H1 (cell line): ENCODE results near the gene PIGL. TPM values are rescaled to one million over a fixed set of nuclear protein-coding genes. Genes with fewer than 3 reads are reported as not detected.
A peak's percentile ranks its signal among the peaks of the same experiment; 100 is the strongest.

Source experiments
- CTCF ChIA-PET: fragments of 300-600 bp; sonication (Branson Sonifier 250); formaldehyde crosslinking; loops from one replicate; lab custom pipeline; 2021; ENCODE audit not compliant: partially characterized antibody; lab: Charles Lee
- POLR2A ChIA-PET: fragments of 300-600 bp; sonication (Branson Sonifier 250); formaldehyde crosslinking; loops from one replicate; lab custom pipeline; 2021; ENCODE audit warnings: inconsistent platforms; ENCODE audit not compliant: partially characterized antibody; lab: Charles Lee
- DNase-seq, 2 experiments: peaks; one replicate each; pipeline versions ENCODE4 v3.0.0 to v3.0.0-alpha.2; 2010 to 2022; ENCODE audit warnings: low spot score in 2 of 2, low read depth in 1 of 2, mixed read lengths in 1 of 2
- FAIRE-seq: peaks from 2 replicates; lab custom pipeline; 2011; peaks lifted over from hg19 to GRCh38; lab: Jason Lieb, UNC
- H2AFZ ChIP-seq: 2 replicates; pipeline ENCODE4 v1.8.1; 2012; ENCODE audit warnings: low read length, inconsistent platforms
- H2AK5ac ChIP-seq: 2 replicates; pipeline ENCODE4 v1.6.1; 2013; ENCODE audit warnings: low read depth, low read length
- H2BK120ac ChIP-seq: replicated peaks from 2 replicates; pipeline ENCODE3; 2013; ENCODE audit warnings: low read depth, low read length, inconsistent platforms
- H2BK12ac ChIP-seq: 2 replicates; pipeline ENCODE4 v1.6.1; 2013; ENCODE audit warnings: low read depth, low read length
- H2BK15ac ChIP-seq: 2 replicates; pipeline ENCODE4 v1.6.1; 2013; ENCODE audit warnings: low read length
- H2BK20ac ChIP-seq: 2 replicates; pipeline ENCODE4 v1.6.1; 2013; ENCODE audit warnings: low read length
- H2BK5ac ChIP-seq: 2 replicates; pipeline ENCODE4 v1.6.1; 2013; ENCODE audit warnings: low read depth, low read length
- H3K14ac ChIP-seq: 2 replicates; pipeline ENCODE4 v1.6.1; 2013; ENCODE audit warnings: inconsistent platforms; ENCODE audit not compliant: insufficient read length
- H3K18ac ChIP-seq: 2 replicates; pipeline ENCODE4 v1.6.1; 2013; ENCODE audit warnings: low read length; ENCODE audit errors: extremely low read depth
- H3K23ac ChIP-seq: 2 replicates; pipeline ENCODE4 v1.6.1; 2013; ENCODE audit warnings: inconsistent platforms; ENCODE audit not compliant: insufficient read length
- H3K23me2 ChIP-seq: 2 replicates; pipeline ENCODE4 v1.6.1; 2013; ENCODE audit warnings: low read depth, low read length
- H3K27ac ChIP-seq: 2 replicates; pipeline ENCODE4 v1.6.1; 2011; ENCODE audit warnings: low read depth, low read length, inconsistent platforms
- H3K27me3 ChIP-seq, 4 experiments: replicated peaks in 1 of 4; 1 replicate in 1 of 4; 2 replicates in 3 of 4; pipeline versions ENCODE4 v1.6.1 to v1.8.1; 2011 to 2013; ENCODE audit warnings: low read length in 3 of 4, mild to moderate bottlenecking in 3 of 4, inconsistent platforms in 2 of 4, mixed read lengths in 2 of 4, moderate library complexity in 1 of 4; ENCODE audit not compliant: control insufficient read depth in 3 of 4, insufficient read depth in 3 of 4; ENCODE audit errors: extremely low read depth in 1 of 4
- H3K36me3 ChIP-seq, 4 experiments: 2 replicates each; pipeline versions ENCODE4 v1.6.1 to v1.8.1; 2011 to 2013; ENCODE audit warnings: mild to moderate bottlenecking in 4 of 4, low read length in 3 of 4, moderate library complexity in 2 of 4, control low read depth in 1 of 4, inconsistent platforms in 1 of 4; ENCODE audit not compliant: insufficient read depth in 4 of 4, control insufficient read depth in 2 of 4
- H3K4ac ChIP-seq: replicated peaks from 2 replicates; pipeline ENCODE3; 2013; ENCODE audit warnings: low read length, low read depth, mixed read lengths, inconsistent platforms; ENCODE audit not compliant: insufficient read length
- H3K4me1 ChIP-seq, 4 experiments: replicated peaks in 1 of 4; 1 replicate in 1 of 4; 2 replicates in 3 of 4; pipeline versions ENCODE4 v1.6.1 to v1.8.1; 2011 to 2013; ENCODE audit warnings: low read length in 3 of 4, inconsistent platforms in 2 of 4, mixed read lengths in 1 of 4; ENCODE audit not compliant: insufficient read depth in 4 of 4, control insufficient read depth in 3 of 4
- H3K4me2 ChIP-seq, 2 experiments: 2 replicates each; pipeline versions ENCODE4 v1.6.1 to v1.8.1; 2011 to 2013; ENCODE audit warnings: low read depth in 2 of 2, low read length in 2 of 2, control low read depth in 1 of 2, inconsistent platforms in 1 of 2, mild to moderate bottlenecking in 1 of 2; ENCODE audit not compliant: insufficient read depth in 1 of 2
- H3K4me3 ChIP-seq, 4 experiments: fragments of 200-600, 300-600 bp in 1 of 4; sonication (generic), shearing (Covaris generic), sonication (Bioruptor Twin) in 1 of 4; 2 replicates each; pipeline versions ENCODE4 v1.5.1 to v1.8.1; 2011 to 2016; ENCODE audit warnings: low read length in 4 of 4, low read depth in 3 of 4, control low read depth in 2 of 4, inconsistent platforms in 2 of 4, mild to moderate bottlenecking in 2 of 4, mixed read lengths in 1 of 4, moderate library complexity in 1 of 4; ENCODE audit not compliant: insufficient read depth in 2 of 4; ENCODE audit errors: extremely low read depth in 1 of 4
- H3K56ac ChIP-seq: replicated peaks from 2 replicates; pipeline ENCODE3; 2013; ENCODE audit warnings: low read depth, mild to moderate bottlenecking, mixed read lengths, low read length, inconsistent platforms; ENCODE audit not compliant: insufficient read length
- H3K79me1 ChIP-seq: 2 replicates; pipeline ENCODE4 v1.6.1; 2013; ENCODE audit warnings: low read depth, low read length, control low read depth
- H3K79me2 ChIP-seq, 2 experiments: 2 replicates each; pipeline versions ENCODE4 v1.6.1 to v1.8.1; 2012 to 2013; ENCODE audit warnings: low read length in 2 of 2, mild to moderate bottlenecking in 2 of 2, inconsistent platforms in 1 of 2; ENCODE audit not compliant: insufficient read depth in 2 of 2, control insufficient read depth in 1 of 2
- H3K9ac ChIP-seq, 4 experiments: replicated peaks in 1 of 4; 1 replicate in 1 of 4; 2 replicates in 3 of 4; pipeline versions ENCODE4 v1.6.1 to v1.8.1; 2011 to 2013; ENCODE audit warnings: low read depth in 3 of 4, low read length in 3 of 4, control low read depth in 2 of 4, mild to moderate bottlenecking in 2 of 4, moderate library complexity in 2 of 4, inconsistent platforms in 1 of 4; ENCODE audit errors: extremely low read depth in 1 of 4
- H3K9me3 ChIP-seq, 2 experiments: 2 replicates each; pipeline versions ENCODE4 v1.6.1 to v1.8.1; 2012 to 2013; ENCODE audit warnings: mild to moderate bottlenecking in 2 of 2, moderate library complexity in 2 of 2, control low read depth in 1 of 2, inconsistent platforms in 1 of 2, low read depth in 1 of 2, low read length in 1 of 2, mixed read lengths in 1 of 2; ENCODE audit not compliant: insufficient read depth in 2 of 2
- H4K20me1 ChIP-seq, 2 experiments: replicated peaks in 1 of 2; 2 replicates each; pipeline versions ENCODE3 to v1.8.1; 2011 to 2013; ENCODE audit warnings: inconsistent platforms in 2 of 2, low read length in 2 of 2, mild to moderate bottlenecking in 1 of 2; ENCODE audit not compliant: insufficient read depth in 2 of 2, control insufficient read depth in 1 of 2
- H4K5ac ChIP-seq: 2 replicates; pipeline ENCODE4 v1.6.1; 2013; ENCODE audit warnings: low read length, low read depth, mixed read lengths, inconsistent platforms; ENCODE audit not compliant: insufficient read length
- H4K8ac ChIP-seq: 2 replicates; pipeline ENCODE4 v1.8.0; 2013; ENCODE audit warnings: mild to moderate bottlenecking, moderate library complexity, low read length, inconsistent platforms; ENCODE audit not compliant: insufficient read depth; ENCODE audit errors: extremely low read depth
- H4K91ac ChIP-seq: replicated peaks from 2 replicates; pipeline ENCODE3; 2013; ENCODE audit warnings: low read length, mixed read lengths, inconsistent platforms; ENCODE audit not compliant: insufficient read length
- EP300 ChIP-seq, 2 experiments: IDR thresholded peaks; 1 replicate in 1 of 2; 2 replicates in 1 of 2; pipeline ENCODE4 v1.6.1; 2011 to 2012; ENCODE audit warnings: low read depth in 2 of 2, low read length in 2 of 2, mild to moderate bottlenecking in 2 of 2, borderline replicate concordance in 1 of 2, inconsistent platforms in 1 of 2, moderate library complexity in 1 of 2
- HDAC2 ChIP-seq, 2 experiments: fragments of 300-600 bp in 1 of 2; sonication (generic) in 1 of 2; IDR thresholded peaks; 2 replicates each; pipeline ENCODE4 v1.6.1; 2011 to 2012; ENCODE audit warnings: low read depth in 2 of 2, low read length in 2 of 2, mild to moderate bottlenecking in 2 of 2, moderate library complexity in 2 of 2, borderline replicate concordance in 1 of 2, inconsistent platforms in 1 of 2
- SIX5 ChIP-seq: IDR thresholded peaks from 2 replicates; pipeline ENCODE4 v1.6.1; 2011; ENCODE audit warnings: mild to moderate bottlenecking, low read depth, low read length
- SP1 ChIP-seq: IDR thresholded peaks from 2 replicates; pipeline ENCODE4 v1.6.1; 2011; ENCODE audit warnings: low read depth, low read length
- SUZ12 ChIP-seq: fragments of 200-600 bp; sonication (generic); IDR thresholded peaks from 2 replicates; pipeline ENCODE4 v1.6.1; 2012; ENCODE audit warnings: mild to moderate bottlenecking, inconsistent platforms, low read length, moderate library complexity, mixed read lengths
- TAF1 ChIP-seq: IDR thresholded peaks from 2 replicates; pipeline ENCODE4 v1.6.1; 2011; ENCODE audit warnings: mild to moderate bottlenecking, low read depth, low read length
- WGBS, 2 experiments: shearing (Covaris generic) in 1 of 2; methylation state at CpG; one replicate each; pipeline versions ENCODE4 v1.1.6 to v1.1.7; 2013 to 2015; ENCODE audit warnings: low lambda C conversion rate in 2 of 2, mixed read lengths in 2 of 2, inconsistent platforms in 1 of 2, low coverage in 1 of 2, missing lambda C conversion rate in 1 of 2; ENCODE audit not compliant: insufficient replicate concordance in 2 of 2, insufficient coverage in 1 of 2, insufficient read length in 1 of 2; ENCODE audit errors: extremely low coverage in 1 of 2, missing lambda C conversion rate in 1 of 2; 5-methylcytosine and 5-hydroxymethylcytosine counted together
- polyA plus RNA-seq, 7 experiments: library from polyadenylated mRNA; depleted of rRNA in 3 of 7; stranded (reverse) in 5 of 7; unstranded in 2 of 7; fragments of >200 nt in 5 of 7; fragments of 200-250 nt in 2 of 7; gene quantifications; 1 replicate in 5 of 7; 2 replicates in 1 of 7; 4 replicates in 1 of 7; pipeline versions ENCODE4 v1.2.1 to v1.2.3, GENCODE V29; 2011 to 2013; ENCODE audit warnings: missing spikeins in 2 of 7, mixed read lengths in 2 of 7
- total RNA-seq: library from RNA; stranded (reverse); fragmentation: NEBNext Ultra II Directional; extraction: Animal tissue kit (Norgen Biotek cat#: 25700); gene quantifications from 2 replicates; pipeline ENCODE4 v1.2.1, GENCODE V29; 2021
- TF ChIP-seq, protein P1 (sequence below), 3 experiments: IDR thresholded peaks; 1 replicate in 2 of 3; 2 replicates in 1 of 3; pipeline versions ENCODE4 v1.5.1 to v1.6.1; 2011; ENCODE audit warnings: low read length in 3 of 3, mild to moderate bottlenecking in 3 of 3, inconsistent platforms in 2 of 3, low read depth in 1 of 3, moderate library complexity in 1 of 3; ENCODE audit not compliant: insufficient read depth in 1 of 3; ENCODE audit errors: control extremely low read depth in 1 of 3

Gene PIGL
- total and polyA plus RNA-seq, 2 of the 8 experiments (the other 6 are each of a cell fraction or from before 2014, with no cell fraction given): 28.4 to 30.8 TPM

- no peak overlapping the region for H4K5ac ChIP-seq
- no peak overlapping the region for H3K56ac ChIP-seq
- no peak overlapping the region for H2BK20ac ChIP-seq
- H3K14ac ChIP-seq: no peak overlapping the region
- no peaks in the 10 kb centered on the region for H3K23me2 ChIP-seq
- H3K23ac ChIP-seq: no peak overlapping the region
- no peak overlapping the region for H4K91ac ChIP-seq
- H3K4me3 ChIP-seq: no peak overlapping the region
- 81% methylated on average over 1 of the region's 1 CpG; no CpG with 5 or more reads in 1 of the 2 experiments for WGBS, 2 experiments
- no peak overlapping the region for H2AFZ ChIP-seq
- no peak overlapping the region for H2BK5ac ChIP-seq
- peaks cover 0 to 9% (median 1%) of the 10 kb centered on the region in 4 experiments; a peak in 5 of 8 replicates for H3K36me3 ChIP-seq
- H3K79me2 ChIP-seq: no peaks in the 10 kb centered on the region
- no peak overlapping the region for H4K8ac ChIP-seq
- no peaks in the 10 kb centered on the region for H3K79me1 ChIP-seq
- H2BK15ac ChIP-seq: no peak overlapping the region
- no peaks in the 10 kb centered on the region; a peak in 1 of 7 replicates for H3K4me1 ChIP-seq
- FAIRE-seq (no peak), DNase-seq (no peak)
- no peaks in the 10 kb centered on the region for H4K20me1 ChIP-seq
- no peak overlapping the region for H3K9ac ChIP-seq
- H3K9me3 ChIP-seq: no peaks in the 10 kb centered on the region
- no peaks in the 10 kb centered on the region for H3K27me3 ChIP-seq
- H2BK12ac ChIP-seq: no peak overlapping the region
- CTCF ChIA-PET: no interaction called here
- H2AK5ac ChIP-seq: no peak overlapping the region
- no peak overlapping the region for H3K27ac ChIP-seq
- no peak overlapping the region for H3K4me2 ChIP-seq
- TF ChIP-seq, protein P1, sequence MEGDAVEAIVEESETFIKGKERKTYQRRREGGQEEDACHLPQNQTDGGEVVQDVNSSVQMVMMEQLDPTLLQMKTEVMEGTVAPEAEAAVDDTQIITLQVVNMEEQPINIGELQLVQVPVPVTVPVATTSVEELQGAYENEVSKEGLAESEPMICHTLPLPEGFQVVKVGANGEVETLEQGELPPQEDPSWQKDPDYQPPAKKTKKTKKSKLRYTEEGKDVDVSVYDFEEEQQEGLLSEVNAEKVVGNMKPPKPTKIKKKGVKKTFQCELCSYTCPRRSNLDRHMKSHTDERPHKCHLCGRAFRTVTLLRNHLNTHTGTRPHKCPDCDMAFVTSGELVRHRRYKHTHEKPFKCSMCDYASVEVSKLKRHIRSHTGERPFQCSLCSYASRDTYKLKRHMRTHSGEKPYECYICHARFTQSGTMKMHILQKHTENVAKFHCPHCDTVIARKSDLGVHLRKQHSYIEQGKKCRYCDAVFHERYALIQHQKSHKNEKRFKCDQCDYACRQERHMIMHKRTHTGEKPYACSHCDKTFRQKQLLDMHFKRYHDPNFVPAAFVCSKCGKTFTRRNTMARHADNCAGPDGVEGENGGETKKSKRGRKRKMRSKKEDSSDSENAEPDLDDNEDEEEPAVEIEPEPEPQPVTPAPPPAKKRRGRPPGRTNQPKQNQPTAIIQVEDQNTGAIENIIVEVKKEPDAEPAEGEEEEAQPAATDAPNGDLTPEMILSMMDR (IDR thresholded peaks at IDR 0.05; ENCODE audit: control extremely low read depth in 1 of 3, insufficient read depth in 1 of 3, low read depth in 1 of 3, low read length in 3 of 3): peak in 2 of 3 experiments; percentile 9; a peak in 2 of 4 replicates
- TF ChIP-seq EP300 (IDR thresholded peaks at IDR 0.05; ENCODE audit: borderline replicate concordance in 1 of 2, low read depth in 2 of 2, low read length in 2 of 2): no peak
- no peak for TF ChIP-seq TAF1
- no peak for TF ChIP-seq SUZ12
- TF ChIP-seq SP1: no peak
- no peak for TF ChIP-seq HDAC2 (IDR thresholded peaks at IDR 0.05; ENCODE audit: borderline replicate concordance in 1 of 2, low read depth in 2 of 2, low read length in 2 of 2)
- TF ChIP-seq SIX5: no peak
- H3K4ac ChIP-seq: no peak overlapping the region
- POLR2A ChIA-PET: no interaction called here
- no peak overlapping the region for H3K18ac ChIP-seq
- H2BK120ac ChIP-seq: no peak overlapping the region
Measured at GRCh38 chr17:16328997-16329396, 112.0 kb downstream of the PIGL start.
